H1 (cell line): Measurements from ENCODE around the gene NHSL2. TPM values are rescaled to one million over a fixed set of nuclear protein-coding genes. Genes with fewer than 3 reads are reported as not detected.

Experiments used
- EGR1 ChIP-seq: IDR thresholded peaks from 2 replicates; pipeline ENCODE4 v1.6.1; 2011; ENCODE audit warnings: low read depth, low read length, borderline replicate concordance
- FOSL1 ChIP-seq: IDR thresholded peaks from 2 replicates; pipeline ENCODE4 v1.6.1; 2011; ENCODE audit warnings: mild to moderate bottlenecking, low read depth, low read length, moderate library complexity; ENCODE audit not compliant: insufficient read depth
- GABPA ChIP-seq: IDR thresholded peaks from 2 replicates; pipeline ENCODE4 v1.6.1; 2011; ENCODE audit warnings: mild to moderate bottlenecking, low read length, moderate library complexity, borderline replicate concordance; ENCODE audit not compliant: insufficient read depth
- SAP30 ChIP-seq: fragments of 300-600 bp; sonication (generic); IDR thresholded peaks from 2 replicates; pipeline ENCODE4 v1.7.1; 2012; ENCODE audit warnings: low read length, moderate library complexity, mild to moderate bottlenecking, inconsistent platforms; ENCODE audit not compliant: insufficient read depth, insufficient replicate concordance
- SRF ChIP-seq: IDR thresholded peaks from 2 replicates; pipeline ENCODE4 v1.6.1; 2011; ENCODE audit warnings: mild to moderate bottlenecking, low read depth, low read length, moderate library complexity
- polyA plus RNA-seq, 7 experiments: library from polyadenylated mRNA; depleted of rRNA in 3 of 7; stranded (reverse) in 5 of 7; unstranded in 2 of 7; fragments of >200 nt in 5 of 7; fragments of 200-250 nt in 2 of 7; gene quantifications; 1 replicate in 5 of 7; 2 replicates in 1 of 7; 4 replicates in 1 of 7; pipeline versions ENCODE4 v1.2.1 to v1.2.3, GENCODE V29; 2011 to 2013; ENCODE audit warnings: missing spikeins in 2 of 7, mixed read lengths in 2 of 7
- total RNA-seq: library from RNA; stranded (reverse); fragmentation: NEBNext Ultra II Directional; extraction: Animal tissue kit (Norgen Biotek cat#: 25700); gene quantifications from 2 replicates; pipeline ENCODE4 v1.2.1, GENCODE V29; 2021

NHSL2 gene
- total and polyA plus RNA-seq, 2 of the 8 experiments (the other 6 are each of a cell fraction or from before 2014, with no cell fraction given) = 3.7 to 7.2 TPM

DNA sequence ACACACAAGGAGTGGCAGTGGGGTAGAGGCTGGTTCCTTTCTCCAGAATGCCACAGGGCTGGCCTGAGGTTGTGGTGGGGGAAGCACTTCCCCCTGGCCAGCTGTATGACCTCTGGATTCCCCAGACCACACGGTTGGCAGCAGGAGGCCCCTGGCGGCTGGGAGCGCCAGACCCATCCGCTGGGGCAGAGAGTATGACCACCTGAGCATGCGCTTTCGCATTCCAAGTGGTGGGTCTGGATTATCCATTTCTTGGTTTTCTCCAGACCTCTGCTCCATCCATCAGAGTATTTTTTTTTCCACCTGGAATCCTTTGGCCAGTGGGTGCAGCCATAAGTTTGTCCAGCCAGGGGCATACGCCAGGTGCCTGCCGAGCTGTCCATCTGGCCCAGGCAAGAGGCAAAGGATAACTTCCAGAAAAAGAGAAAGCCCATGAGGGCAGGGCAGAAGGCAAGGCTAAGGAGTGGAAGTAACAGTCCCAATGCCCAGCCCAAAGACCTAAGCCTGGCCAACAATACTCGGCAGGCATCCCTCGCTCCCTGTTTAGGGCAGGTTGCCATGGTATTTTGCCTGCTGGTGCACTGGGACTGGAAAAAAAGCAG lies 39.3 kb downstream of the NHSL2 start (continued):
- TF ChIP-seq SRF = no peak
- TF ChIP-seq SAP30 = no peak
- TF ChIP-seq GABPA = no peak
- TF ChIP-seq FOSL1 = no peak
- TF ChIP-seq EGR1 = no peak
